ENCODE data around the gene TUFT1.

- TF ChIP-seq MAFK (IDR thresholded peaks at IDR 0.05; ENCODE audit: low read depth, low read length), result no peak
- no peak for TF ChIP-seq CTCF (IDR thresholded peaks at IDR 0.05; ENCODE audit: control extremely low read depth in 1 of 3, insufficient read depth in 1 of 3, low read depth in 1 of 3, low read length in 3 of 3)
- TF ChIP-seq BRCA1 (IDR thresholded peaks at IDR 0.05; ENCODE audit: low read depth, low read length), result no peak
- TF ChIP-seq POLR2A (IDR thresholded peaks at IDR 0.05; ENCODE audit: control extremely low read depth in 1 of 2, low read depth in 2 of 2, low read length in 2 of 2), result no peak
- TF ChIP-seq RAD21 (IDR thresholded peaks at IDR 0.05 in 1 of 2, conservative IDR thresholded peaks at IDR 0.05 in 1 of 2; ENCODE audit: low read depth in 2 of 2, low read length in 2 of 2), result no peak
Observed at GRCh38 chr1:151610142-151610541, 70.0 kb downstream of the TUFT1 start.
